Activated B cell treated with CpG ODN at 0.5 μM for 24 hours (primary cell): Measurements from ENCODE around the gene RUVBL1. TPM values are rescaled to one million over a fixed set of nuclear protein-coding genes. Genes with fewer than 3 reads are reported as not detected.

Experiments used
- ATAC-seq: fragments of 200-7000 bp; cut with Tn5 transposase; one replicate; pipeline ENCODE4 v1.10.0; 2021; ENCODE audit warnings: low read depth, mild to moderate bottlenecking, moderate library complexity
- CTCF ChIA-PET: fragments of 350-600 bp; sonication (Branson Sonifier 250); formaldehyde crosslinking; loops from one replicate; lab custom pipeline; 2021; ENCODE audit warnings: antibody characterized with exemption; lab: Charles Lee
- POLR2A ChIA-PET: fragments of 350-600 bp; sonication (Branson Sonifier 250); formaldehyde crosslinking; loops from one replicate; lab custom pipeline; 2021; ENCODE audit warnings: antibody characterized with exemption; lab: Charles Lee
- DNase-seq: peaks from one replicate; pipeline ENCODE4 v3.0.0; 2022
- H3K27ac Mint-ChIP-seq: one replicate; pipeline ENCODE4 v1.8.0; 2020; ENCODE audit warnings: mixed read lengths
- H3K27me3 Mint-ChIP-seq: one replicate; pipeline ENCODE4 v1.8.0; 2021; ENCODE audit warnings: mixed read lengths
- H3K36me3 Mint-ChIP-seq: one replicate; pipeline ENCODE4 v1.8.0; 2021; ENCODE audit warnings: low read depth, mixed read lengths
- H3K4me1 Mint-ChIP-seq: one replicate; pipeline ENCODE4 v1.8.0; 2021; ENCODE audit warnings: mixed read lengths
- H3K4me3 Mint-ChIP-seq: one replicate; pipeline ENCODE4 v1.8.0; 2020; ENCODE audit warnings: mild to moderate bottlenecking, mixed read lengths
- H3K9me3 Mint-ChIP-seq: one replicate; pipeline ENCODE4 v1.8.0; 2020; ENCODE audit warnings: mixed read lengths
- intact Hi-C: fragments of 100-400 bp; cut with micrococcal nuclease; formaldehyde crosslinking; loops from one replicate; pipeline ENCODE4 v1.15.1; 2024
- total RNA-seq: library from RNA; stranded (reverse); gene quantifications from 2 replicates; pipeline ENCODE4 v1.2.3, GENCODE V29; 2022
- TF ChIP-seq, protein P1 (sequence below): fragments of 200-600 bp; IDR thresholded peaks from one replicate; pipeline ENCODE4 v1.8.0; 2022; ENCODE audit warnings: antibody characterized with exemption, mild to moderate bottlenecking

Gene RUVBL1
- total RNA-seq, 1 donor from 2014 or later = 44.8 TPM

DNA sequence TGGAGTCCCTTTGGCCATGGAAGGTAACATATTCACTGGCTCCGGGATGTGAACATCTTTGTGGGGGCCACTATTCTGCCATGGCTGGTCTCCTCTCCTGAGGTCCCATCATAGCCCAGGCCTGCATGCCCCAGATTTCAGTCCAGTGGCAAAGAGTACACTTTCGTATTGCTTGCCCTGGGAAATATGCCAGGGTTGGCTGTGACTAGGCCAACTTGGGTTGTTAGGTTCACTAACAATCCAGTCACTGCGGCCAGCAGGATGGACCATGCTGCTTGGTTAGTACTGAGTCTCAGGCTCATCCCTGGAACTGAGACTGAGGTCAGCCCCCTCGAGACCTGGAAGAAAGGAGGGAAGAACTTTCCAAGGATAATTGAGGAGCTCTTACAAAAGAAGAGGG, 19.9 kb upstream of the RUVBL1 start:
- H3K9me3 Mint-ChIP-seq = no peaks in the 10 kb centered on the region
- H3K36me3 Mint-ChIP-seq = no peaks in the 10 kb centered on the region
- POLR2A ChIA-PET = no interaction called here
- H3K27ac Mint-ChIP-seq = no peak overlapping the region
- intact Hi-C loops = no loop called here
- DNase-seq (no peak), ATAC-seq (no peak)
- H3K27me3 Mint-ChIP-seq = peaks cover 4% of the 10 kb centered on the region
- no peaks in the 10 kb centered on the region for H3K4me1 Mint-ChIP-seq
- CTCF ChIA-PET = no interaction called here
- no peak overlapping the region for H3K4me3 Mint-ChIP-seq
- TF ChIP-seq, protein P1, sequence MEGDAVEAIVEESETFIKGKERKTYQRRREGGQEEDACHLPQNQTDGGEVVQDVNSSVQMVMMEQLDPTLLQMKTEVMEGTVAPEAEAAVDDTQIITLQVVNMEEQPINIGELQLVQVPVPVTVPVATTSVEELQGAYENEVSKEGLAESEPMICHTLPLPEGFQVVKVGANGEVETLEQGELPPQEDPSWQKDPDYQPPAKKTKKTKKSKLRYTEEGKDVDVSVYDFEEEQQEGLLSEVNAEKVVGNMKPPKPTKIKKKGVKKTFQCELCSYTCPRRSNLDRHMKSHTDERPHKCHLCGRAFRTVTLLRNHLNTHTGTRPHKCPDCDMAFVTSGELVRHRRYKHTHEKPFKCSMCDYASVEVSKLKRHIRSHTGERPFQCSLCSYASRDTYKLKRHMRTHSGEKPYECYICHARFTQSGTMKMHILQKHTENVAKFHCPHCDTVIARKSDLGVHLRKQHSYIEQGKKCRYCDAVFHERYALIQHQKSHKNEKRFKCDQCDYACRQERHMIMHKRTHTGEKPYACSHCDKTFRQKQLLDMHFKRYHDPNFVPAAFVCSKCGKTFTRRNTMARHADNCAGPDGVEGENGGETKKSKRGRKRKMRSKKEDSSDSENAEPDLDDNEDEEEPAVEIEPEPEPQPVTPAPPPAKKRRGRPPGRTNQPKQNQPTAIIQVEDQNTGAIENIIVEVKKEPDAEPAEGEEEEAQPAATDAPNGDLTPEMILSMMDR = no peak

DNA sequence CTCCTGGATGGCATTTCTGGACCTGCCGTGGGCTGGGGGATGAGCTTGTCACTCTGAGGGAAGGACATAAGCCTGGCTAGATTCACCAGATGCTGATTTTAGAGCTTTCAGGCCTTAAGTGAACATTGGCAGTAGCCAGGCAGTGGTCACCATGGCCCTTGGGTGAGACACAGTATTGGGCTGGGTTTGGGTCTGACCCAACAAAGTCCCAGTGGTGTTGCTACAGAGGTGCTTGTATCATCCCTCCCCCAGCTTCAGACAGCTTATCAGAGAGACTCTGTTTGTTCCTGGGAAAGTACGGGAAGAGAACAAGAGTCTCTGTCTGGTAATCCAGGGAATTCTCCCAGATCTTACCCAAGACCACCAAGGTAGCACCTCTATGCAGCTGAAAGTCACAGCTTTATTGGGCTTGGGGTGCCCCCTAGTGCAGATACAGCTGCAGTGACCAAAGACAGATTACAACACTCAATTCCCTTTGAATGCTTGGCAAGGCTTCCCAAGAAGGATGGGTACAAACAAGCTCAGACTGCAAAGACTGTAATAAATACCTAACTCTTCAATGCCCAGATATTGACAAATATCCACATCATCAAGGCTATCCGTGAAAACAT, 9.8 kb upstream of the RUVBL1 start:
- Mint-ChIP-seq H3K27ac (no peak overlapping the region), H3K4me3 (no peak overlapping the region), H3K4me1 (no peaks in the 10 kb centered on the region), H3K36me3 (no peaks in the 10 kb centered on the region), H3K27me3 (peaks cover 7% of the 10 kb centered on the region), H3K9me3 (no peaks in the 10 kb centered on the region)
- intact Hi-C loops = loop anchor here (1.0 to 2.0 kb wide), 4 partner anchors 38 to 558 kb away; no protein-coding TSS in a partner anchor
- DNase-seq = no peak
- no peak for ATAC-seq
- ChIA-PET POLR2A (interaction anchor here (0.9 to 1.4 kb wide), 2 partner anchors 10 to 38 kb away, joined by 4 to 5 read pairs; partner anchors contain the start of gene RUVBL1), CTCF (interaction anchor here (1.0 to 3.1 kb wide), 11 partner anchors 10 to 558 kb away, joined by 3 to 42 read pairs (median 4); partner anchors contain the start of gene RUVBL1)
- TF ChIP-seq, protein P1 = no peak

DNA sequence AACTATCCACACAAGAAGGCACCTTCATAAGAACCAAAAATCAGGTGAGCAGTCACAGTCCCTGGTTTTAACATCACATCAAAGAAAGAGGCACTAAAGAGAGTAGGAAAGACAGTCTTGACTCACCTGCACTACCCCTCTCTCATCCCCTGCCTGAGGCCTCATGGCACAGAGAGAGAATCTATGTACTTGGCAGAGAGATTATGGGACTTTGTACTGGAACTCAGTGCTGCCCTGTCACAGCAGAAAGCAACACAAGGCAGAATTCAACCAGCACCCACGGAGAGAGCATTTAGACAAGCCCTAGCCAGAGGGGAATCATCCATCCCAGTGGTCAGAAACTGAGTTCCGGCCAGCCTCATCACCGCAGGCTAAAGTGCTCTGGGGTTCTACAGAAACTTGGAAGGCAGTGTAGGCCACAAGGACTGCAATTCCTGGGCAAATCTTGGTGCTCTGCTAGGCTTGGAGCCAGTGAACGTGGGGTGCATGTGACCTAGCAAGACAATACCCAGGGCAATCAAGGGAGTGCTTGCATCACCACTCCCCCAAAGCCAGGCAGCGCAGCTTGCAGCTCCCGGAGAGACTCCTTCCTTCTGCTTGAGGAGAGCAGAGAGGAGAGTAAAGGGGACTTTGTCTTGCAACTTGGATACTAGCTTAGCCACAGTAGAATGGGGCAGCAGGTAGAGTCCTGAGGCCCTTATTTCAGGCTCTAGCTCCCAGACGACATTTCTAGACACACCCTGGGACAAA, 8.5 kb upstream of the RUVBL1 start:
- intact Hi-C loops = loop anchor here (2.0 kb wide), 1 partner anchor 479 kb away; no protein-coding TSS in a partner anchor
- CTCF ChIA-PET = interaction anchor here (1.2 to 3.1 kb wide), 4 partner anchors 37 to 557 kb away, joined by 3 to 42 read pairs (median 6); no protein-coding TSS in a partner anchor
- POLR2A ChIA-PET = interaction anchor here (1.4 kb wide), 1 partner anchor 9 kb away, joined by 4 read pairs; the partner anchor contains the start of gene RUVBL1
- H3K9me3 Mint-ChIP-seq = no peaks in the 10 kb centered on the region
- no peaks in the 10 kb centered on the region for H3K4me1 Mint-ChIP-seq
- H3K4me3 Mint-ChIP-seq = no peak overlapping the region
- TF ChIP-seq, protein P1 = no peak
- no peak for DNase-seq
- no peak overlapping the region for H3K27ac Mint-ChIP-seq
- peaks cover 5% of the 10 kb centered on the region for H3K27me3 Mint-ChIP-seq
- no peaks in the 10 kb centered on the region for H3K36me3 Mint-ChIP-seq
- no peak for ATAC-seq

- TF ChIP-seq, protein P1 = no peak
- peaks cover 12% of the 10 kb centered on the region for H3K4me1 Mint-ChIP-seq
- ChIA-PET CTCF (no interaction called here), POLR2A (no interaction called here)
- H3K36me3 Mint-ChIP-seq = peaks cover 3% of the 10 kb centered on the region
- no peak overlapping the region for H3K4me3 Mint-ChIP-seq
- H3K9me3 Mint-ChIP-seq = no peaks in the 10 kb centered on the region
- intact Hi-C loops = no loop called here
- ATAC-seq = no peak
- H3K27ac Mint-ChIP-seq = no peak overlapping the region
- no peaks in the 10 kb centered on the region for H3K27me3 Mint-ChIP-seq
- no peak for DNase-seq
Measured at GRCh38 chr3:128128251-128128650, 4.6 kb upstream of the RUVBL1 start.

DNA sequence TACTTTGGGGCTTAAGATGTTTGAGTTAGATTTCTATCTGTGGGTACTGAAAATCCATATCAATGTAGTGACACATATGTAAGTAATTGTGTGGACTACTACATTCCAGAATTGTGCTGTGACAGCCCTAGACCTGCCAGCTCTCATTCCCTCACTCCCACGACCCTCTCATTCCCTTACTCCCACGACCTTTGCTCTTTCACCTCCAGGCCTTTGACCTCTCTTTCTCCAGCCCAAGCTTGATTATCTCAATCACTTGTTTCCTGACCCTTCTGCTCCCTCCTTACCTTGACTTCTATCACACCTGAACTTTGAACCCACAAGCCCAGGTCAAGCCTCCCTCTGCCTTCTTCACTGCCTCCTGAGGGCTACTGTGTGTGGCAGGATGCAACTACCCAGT, 3.6 kb upstream of the RUVBL1 start:
- H3K27ac Mint-ChIP-seq = no peak overlapping the region
- no peaks in the 10 kb centered on the region for H3K27me3 Mint-ChIP-seq
- intact Hi-C loops = no loop called here
- DNase-seq (no peak), ATAC-seq (no peak)
- peaks cover 3% of the 10 kb centered on the region for H3K36me3 Mint-ChIP-seq
- CTCF ChIA-PET = no interaction called here
- H3K4me1 Mint-ChIP-seq = peaks cover 19% of the 10 kb centered on the region
- POLR2A ChIA-PET = no interaction called here
- H3K9me3 Mint-ChIP-seq = no peaks in the 10 kb centered on the region
- TF ChIP-seq, protein P1 = no peak
- H3K4me3 Mint-ChIP-seq = no peak overlapping the region
